ENCODE results near the gene GRAP.

DNA sequence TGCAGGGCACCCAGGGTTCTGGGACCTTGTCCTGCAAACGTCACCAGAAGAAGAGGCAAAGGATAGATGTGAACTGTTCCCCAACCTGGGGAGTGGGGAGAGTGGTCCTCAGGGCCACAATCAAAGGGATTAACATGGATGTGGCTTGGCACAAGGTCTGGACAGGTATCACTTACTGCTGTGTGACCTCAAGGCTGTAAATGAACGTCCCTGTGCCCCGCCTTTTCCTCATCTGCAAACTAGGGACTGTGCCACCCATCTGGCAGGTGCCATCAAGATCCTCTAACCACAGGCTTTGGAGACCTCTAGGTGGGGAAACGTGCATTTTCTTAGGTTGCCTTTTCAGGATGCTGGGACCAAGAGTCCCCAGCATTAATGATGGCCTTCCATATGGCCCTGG lies 69.7 kb downstream of the GRAP start:
- TF ChIP-seq CTCF (IDR thresholded peaks at IDR 0.05; ENCODE audit: low read depth, low read length) (no peak), POLR2A (IDR thresholded peaks at IDR 0.05; ENCODE audit: extremely low read depth, insufficient read length) (no peak)
- TF ChIP-seq, protein P1, sequence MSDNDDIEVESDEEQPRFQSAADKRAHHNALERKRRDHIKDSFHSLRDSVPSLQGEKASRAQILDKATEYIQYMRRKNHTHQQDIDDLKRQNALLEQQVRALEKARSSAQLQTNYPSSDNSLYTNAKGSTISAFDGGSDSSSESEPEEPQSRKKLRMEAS (IDR thresholded peaks at IDR 0.05; ENCODE audit: low read depth, low read length) = no peak
